ENCODE measurements around the gene TCTN2. TPM values are rescaled to one million over a fixed set of nuclear protein-coding genes. Genes with fewer than 3 reads are reported as not detected.

TCTN2 gene
- total RNA-seq, 2 donors from 2014 or later: 3.7 to 4.6 TPM

DNA sequence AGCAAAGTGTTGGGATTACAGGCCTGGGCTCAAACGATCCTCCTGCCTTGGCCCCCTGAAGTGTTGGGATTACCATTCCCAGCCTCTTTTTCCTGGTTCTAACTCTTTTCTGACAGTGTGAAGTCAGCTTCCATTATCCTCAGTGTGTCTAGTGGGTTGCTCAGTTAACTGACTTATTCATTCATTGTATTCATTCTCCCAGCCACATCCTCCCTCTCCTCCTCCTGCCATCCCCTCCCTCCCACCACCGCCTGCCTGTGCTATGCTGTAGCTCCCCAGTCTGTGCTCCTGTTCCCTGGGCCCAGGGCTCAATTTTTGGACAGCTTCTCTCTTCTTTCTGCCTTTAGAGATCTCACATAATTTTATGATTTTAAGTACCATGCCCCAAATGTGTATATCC, 60.7 kb downstream of the TCTN2 start:
- TF ChIP-seq CTCF (IDR thresholded peaks at IDR 0.05): no peak
- Histone ChIP-seq H3K36me3 (peaks cover 58% of the 10 kb centered on the region), H3K9me3 (no peaks in the 10 kb centered on the region), H3K27ac (no peak overlapping the region), H3K4me3 (no peak overlapping the region), H3K4me1 (no peaks in the 10 kb centered on the region), H3K27me3 (no peaks in the 10 kb centered on the region)
- no peak for DNase-seq (ENCODE audit: low spot score)

DNA sequence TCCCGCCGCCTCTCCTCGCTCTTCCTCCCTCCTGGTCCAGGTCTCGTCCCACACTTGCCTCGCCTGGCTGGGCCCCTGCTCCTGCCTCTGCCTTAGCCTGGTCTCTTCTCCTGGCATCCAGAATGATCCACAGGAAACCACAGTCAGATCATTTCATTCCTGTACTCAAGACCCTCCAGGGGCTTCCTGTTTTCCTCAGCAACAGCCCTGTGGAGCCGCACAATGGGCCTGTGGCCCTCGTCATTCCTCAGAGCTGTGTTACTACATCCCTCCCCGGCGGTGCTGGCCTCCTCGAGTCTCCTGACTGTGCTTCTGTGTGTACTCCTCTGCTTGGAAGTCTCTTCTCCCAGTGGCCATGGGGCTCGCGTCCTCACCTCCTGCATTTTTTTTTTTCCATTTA, 61.3 kb downstream of the TCTN2 start:
- no peak overlapping the region for H3K4me3 ChIP-seq
- H3K9me3 ChIP-seq: no peaks in the 10 kb centered on the region
- H3K27ac ChIP-seq: no peak overlapping the region
- no peaks in the 10 kb centered on the region for H3K27me3 ChIP-seq
- peaks cover 60% of the 10 kb centered on the region for H3K36me3 ChIP-seq
- DNase-seq (ENCODE audit: low spot score): no peak
- no peak for TF ChIP-seq CTCF (IDR thresholded peaks at IDR 0.05)
- H3K4me1 ChIP-seq: no peaks in the 10 kb centered on the region

GRCh38 chr12:123733229-123733628, 62.3 kb downstream of the TCTN2 start:
- Histone ChIP-seq H3K27me3 (no peaks in the 10 kb centered on the region), H3K36me3 (peaks cover 57% of the 10 kb centered on the region), H3K4me3 (no peak overlapping the region), H3K4me1 (no peaks in the 10 kb centered on the region), H3K9me3 (no peaks in the 10 kb centered on the region), H3K27ac (no peak overlapping the region)
- no peak for TF ChIP-seq CTCF (IDR thresholded peaks at IDR 0.05)
- no peak for DNase-seq (ENCODE audit: low spot score)

GRCh38 chr12:123734268-123734667, 63.4 kb downstream of the TCTN2 start:
- DNase-seq (ENCODE audit: low spot score): no peak
- H3K36me3 ChIP-seq: peaks cover 56% of the 10 kb centered on the region
- H3K4me3 ChIP-seq: no peak overlapping the region
- H3K27me3 ChIP-seq: no peaks in the 10 kb centered on the region
- H3K27ac ChIP-seq: no peak overlapping the region
- no peak for TF ChIP-seq CTCF (IDR thresholded peaks at IDR 0.05)
- H3K9me3 ChIP-seq: no peaks in the 10 kb centered on the region
- H3K4me1 ChIP-seq: no peaks in the 10 kb centered on the region

GRCh38 chr12:123741937-123742572, 71.1 kb downstream of the TCTN2 start:
- H3K27me3 ChIP-seq: no peaks in the 10 kb centered on the region

More at GRCh38 chr12:123741937-123742572, 71.1 kb downstream of the TCTN2 start:
- no peak for TF ChIP-seq CTCF (IDR thresholded peaks at IDR 0.05)
- Histone ChIP-seq H3K4me1 (no peaks in the 10 kb centered on the region), H3K27ac (no peak overlapping the region), H3K36me3 (peaks cover 58% of the 10 kb centered on the region), H3K9me3 (no peaks in the 10 kb centered on the region), H3K4me3 (no peak overlapping the region)
- no peak for DNase-seq (ENCODE audit: low spot score)

All from right atrium auricular region (tissue), 2 donors.